Mucosa of rectum (tissue), 2 donors: ENCODE results near the gene AKAP13.
"Not testable (repeated sequence)": the region's sequence is repeated elsewhere in the genome, so short reads cannot be mapped to it uniquely, and the experiment has no call there.

Source experiments
- H3K27ac ChIP-seq, 2 donors: one replicate each; pipeline ENCODE4 v1.7.0; 2013; ENCODE audit warnings: inconsistent platforms in 2 of 2, low read depth in 2 of 2, low read length in 2 of 2
- H3K27me3 ChIP-seq, 2 donors: one replicate each; pipeline ENCODE4 v1.7.0; 2013; ENCODE audit warnings: low read length in 2 of 2; ENCODE audit not compliant: control insufficient read depth in 2 of 2, insufficient read depth in 2 of 2
- H3K36me3 ChIP-seq, 2 donors: one replicate each; pipeline ENCODE4 v1.7.0; 2013; ENCODE audit warnings: low read length in 2 of 2; ENCODE audit not compliant: control insufficient read depth in 2 of 2, insufficient read depth in 2 of 2
- H3K4me1 ChIP-seq, 2 donors: one replicate each; pipeline ENCODE4 v1.7.0; 2013; ENCODE audit warnings: low read length in 2 of 2, mild to moderate bottlenecking in 1 of 2; ENCODE audit not compliant: control insufficient read depth in 2 of 2, insufficient read depth in 2 of 2
- H3K4me3 ChIP-seq, 2 donors: one replicate each; pipeline ENCODE4 v1.7.0; 2013; ENCODE audit warnings: low read length in 2 of 2
- H3K9ac ChIP-seq, 2 donors: one replicate each; pipeline ENCODE4 v1.7.0; 2013; ENCODE audit warnings: low read length in 2 of 2, low read depth in 1 of 2, mild to moderate bottlenecking in 1 of 2
- H3K9me3 ChIP-seq, 2 donors: one replicate each; pipeline ENCODE4 v1.7.0; 2013; ENCODE audit warnings: low read length in 2 of 2; ENCODE audit not compliant: control insufficient read depth in 2 of 2
- donor health status: healthy.
- donor health status: Normal muscosa, but diverticular disease.

The AKAP13 gene

DNA sequence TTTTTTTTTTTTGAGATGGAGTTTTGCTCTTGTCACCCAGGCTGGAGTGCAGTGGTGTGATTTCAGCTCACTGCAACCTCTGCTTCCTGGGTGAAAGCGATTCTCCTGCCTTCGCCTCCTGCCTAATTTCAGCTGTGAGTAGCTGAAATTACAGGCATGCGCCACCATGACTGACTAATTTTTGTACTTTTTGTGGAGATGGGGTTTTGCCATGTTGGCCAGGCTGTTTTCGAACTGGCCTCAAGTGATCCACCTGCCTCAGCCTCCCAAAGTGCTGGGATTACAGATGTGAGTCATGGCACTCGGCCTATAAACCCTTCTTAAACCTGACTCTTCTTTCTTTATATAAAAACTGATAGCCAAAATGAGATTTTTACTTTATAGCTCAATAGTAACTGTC is 205.8 kb downstream of the AKAP13 start:
- H3K36me3 ChIP-seq, H3K9ac ChIP-seq, H3K4me3 ChIP-seq, H3K27me3 ChIP-seq, H3K9me3 ChIP-seq: not testable (repeated sequence)
- H3K4me1 ChIP-seq, result peaks cover 56 to 61% of the 10 kb centered on the region in 2 donors
- H3K27ac ChIP-seq, result peak overlapping the region; percentile 21 to 90

DNA sequence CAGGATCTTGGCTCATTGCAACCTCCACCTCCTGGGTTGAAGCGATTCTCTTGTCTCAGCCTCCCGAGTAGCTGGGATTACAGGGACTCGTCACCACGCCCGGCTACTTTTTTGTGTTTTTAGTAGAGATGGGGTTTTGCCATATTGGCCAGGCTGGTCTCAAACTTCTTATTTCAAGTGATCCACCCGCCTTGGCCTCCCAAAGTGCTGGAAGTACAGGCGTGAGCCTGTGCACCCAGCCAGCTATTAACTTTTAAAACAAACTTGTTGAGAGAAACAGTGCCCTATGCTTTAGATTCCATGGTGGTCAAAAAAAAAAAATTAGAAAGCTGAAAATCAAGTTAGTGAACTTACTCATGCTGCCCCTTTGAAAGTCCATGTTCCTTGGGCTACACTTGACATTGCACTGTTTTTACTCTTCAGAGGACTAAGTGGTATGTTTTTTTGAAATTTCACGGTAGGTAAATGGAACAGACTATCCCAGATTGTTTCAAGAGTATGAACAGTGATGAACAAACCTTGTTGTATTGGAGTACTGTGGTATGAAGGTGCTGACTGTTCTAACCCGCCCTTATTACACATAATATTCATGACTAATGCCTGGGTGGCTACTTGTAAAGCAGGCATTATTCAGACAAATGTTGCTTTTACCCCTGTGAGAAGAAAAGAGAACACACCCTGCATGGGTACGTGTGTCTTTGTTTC is 207.5 kb downstream of the AKAP13 start:
- Histone ChIP-seq H3K27ac (peak overlapping the region; percentile 69 to 90), H3K9ac (peak overlapping the region in 1 of 2 donors; percentile 30), H3K4me3 (no peak overlapping the region), H3K9me3 (no peaks in the 10 kb centered on the region), H3K36me3 (peaks cover 10 to 13% of the 10 kb centered on the region in 2 donors), H3K27me3 (no peaks in the 10 kb centered on the region), H3K4me1 (peaks cover 39 to 45% of the 10 kb centered on the region in 2 donors)

DNA sequence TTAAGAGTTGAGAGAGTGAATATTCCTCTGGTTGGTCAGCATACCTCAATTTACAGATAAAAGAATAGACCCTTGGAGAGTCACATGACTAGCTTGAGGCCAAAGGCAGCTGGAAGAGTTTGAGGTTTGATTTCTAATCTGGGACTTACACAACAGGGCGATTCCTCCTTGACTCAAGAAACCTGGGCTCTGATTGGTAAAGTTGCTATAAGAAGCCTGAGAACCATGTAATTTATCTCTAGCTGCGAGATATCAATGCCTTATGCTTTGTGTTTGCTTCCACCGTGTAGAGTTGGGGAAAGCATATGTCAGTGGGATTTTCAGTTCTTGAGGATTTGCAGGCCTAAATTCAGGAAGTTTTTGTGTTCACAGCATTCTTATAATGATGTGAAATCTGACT is 208.3 kb downstream of the AKAP13 start:
- Histone ChIP-seq H3K27me3 (no peaks in the 10 kb centered on the region), H3K27ac (peak overlapping the region; percentile 69 to 90), H3K4me3 (no peak overlapping the region), H3K4me1 (peaks cover 32 to 37% of the 10 kb centered on the region in 2 donors), H3K9ac (peak overlapping the region; percentile 2 to 57), H3K9me3 (no peaks in the 10 kb centered on the region), H3K36me3 (peaks cover 10 to 13% of the 10 kb centered on the region in 2 donors)

DNA sequence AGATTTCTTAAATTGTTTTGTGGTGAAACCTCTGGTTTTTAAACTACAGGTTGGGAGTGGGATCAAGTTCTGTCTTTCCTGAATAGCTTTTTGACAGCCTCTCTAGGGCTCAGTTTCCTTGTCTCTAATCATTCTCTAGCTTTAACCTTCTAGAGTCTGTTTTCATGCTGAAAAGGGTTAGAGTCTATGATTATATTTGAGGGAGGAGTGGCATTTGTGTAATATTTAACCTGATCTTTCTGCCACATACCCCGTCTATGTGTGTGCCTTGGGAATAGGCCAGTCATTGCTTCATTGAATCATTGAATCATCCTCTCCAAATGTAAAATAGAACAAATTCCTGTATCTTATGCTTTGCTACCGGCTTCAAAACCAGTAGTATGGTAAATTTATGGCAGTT is 209.4 kb downstream of the AKAP13 start:
- Histone ChIP-seq H3K27me3 (no peaks in the 10 kb centered on the region), H3K36me3 (peaks cover 10 to 13% of the 10 kb centered on the region in 2 donors), H3K27ac (peak overlapping the region; percentile 69 to 90), H3K9ac (peak overlapping the region in 1 of 2 donors; percentile 57), H3K9me3 (no peaks in the 10 kb centered on the region), H3K4me3 (peak overlapping the region; percentile 4 to 14), H3K4me1 (peaks cover 26 to 31% of the 10 kb centered on the region in 2 donors)

DNA sequence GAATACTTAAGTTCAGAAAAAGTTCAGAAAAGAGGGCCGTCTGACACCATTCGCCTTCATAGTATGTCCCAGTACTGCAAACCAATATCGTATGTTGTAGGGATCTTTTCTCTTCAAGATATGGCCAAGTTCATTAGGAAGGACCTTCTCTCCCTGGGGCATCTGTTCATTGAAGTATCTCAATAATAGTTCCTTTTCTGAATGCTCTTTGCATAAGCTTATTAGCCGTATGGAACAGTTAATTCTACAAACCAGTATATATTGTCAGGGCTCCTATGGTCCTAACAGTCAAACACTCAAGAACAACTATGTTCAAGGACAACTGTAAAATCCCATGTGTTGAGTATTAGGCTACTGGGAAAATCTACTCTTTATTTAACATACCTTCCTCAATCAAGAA is 211.2 kb downstream of the AKAP13 start:
- peaks cover 20 to 27% of the 10 kb centered on the region in 2 donors for H3K4me1 ChIP-seq
- no peak overlapping the region for H3K27ac ChIP-seq
- no peak overlapping the region for H3K4me3 ChIP-seq
- H3K9me3 ChIP-seq, result no peaks in the 10 kb centered on the region
- no peak overlapping the region for H3K9ac ChIP-seq
- H3K36me3 ChIP-seq, result peaks cover 6 to 12% of the 10 kb centered on the region in 2 donors
- no peaks in the 10 kb centered on the region for H3K27me3 ChIP-seq

DNA sequence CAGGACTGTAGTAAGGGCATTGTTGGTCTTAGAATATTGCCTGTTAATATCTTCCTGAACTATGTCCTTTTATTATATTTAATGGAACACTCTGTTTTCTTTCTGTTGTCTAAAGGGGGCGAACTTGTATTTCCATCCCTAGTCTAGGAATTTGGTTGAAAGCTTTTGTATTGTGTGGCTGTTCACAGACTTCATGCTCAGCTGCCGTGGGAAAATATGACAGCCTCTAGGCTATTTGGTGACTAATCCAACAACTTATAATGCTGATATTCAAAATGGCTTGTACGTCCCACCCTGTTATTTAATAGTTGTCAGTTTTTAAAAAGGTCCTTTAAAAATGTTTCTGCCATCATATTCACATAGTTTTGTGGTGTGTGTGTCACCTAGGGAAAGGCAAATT is 211.7 kb downstream of the AKAP13 start:
- Histone ChIP-seq H3K36me3 (peaks cover 6 to 12% of the 10 kb centered on the region in 2 donors), H3K4me1 (peaks cover 20 to 24% of the 10 kb centered on the region in 2 donors)

DNA sequence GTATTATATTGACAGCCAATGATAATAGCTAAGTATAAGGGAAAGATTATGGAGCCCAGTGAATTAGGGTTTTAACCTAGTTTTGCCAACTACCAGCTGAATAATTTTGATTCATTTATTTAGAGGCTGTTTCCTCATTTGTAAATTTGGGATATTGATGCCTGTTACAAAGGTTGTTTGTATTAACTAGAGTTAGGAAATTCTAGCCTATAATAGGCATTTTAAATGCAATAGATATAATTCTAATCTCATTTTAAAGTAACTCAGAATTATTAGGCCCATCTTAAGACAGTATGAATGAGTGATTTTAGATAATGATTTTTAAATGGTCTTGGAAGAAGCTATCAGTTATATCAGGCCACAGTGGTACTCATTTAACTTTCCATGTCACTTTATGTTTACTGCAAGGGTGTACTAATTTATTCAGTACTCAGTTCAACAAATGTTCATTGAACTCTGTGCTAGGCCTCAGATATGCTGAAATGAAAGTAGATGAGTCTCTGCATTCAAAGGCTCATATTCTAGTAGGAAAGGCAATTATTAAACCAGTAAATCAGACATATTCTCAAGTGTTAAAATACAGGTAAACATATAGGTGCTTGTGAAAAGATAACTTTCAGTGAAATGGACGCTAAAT is 213.5 kb downstream of the AKAP13 start:
- peaks cover 9% of the 10 kb centered on the region in 2 donors for H3K4me1 ChIP-seq
- H3K4me3 ChIP-seq, result no peak overlapping the region
- H3K36me3 ChIP-seq, result peaks cover 14 to 19% of the 10 kb centered on the region in 2 donors
- no peak overlapping the region for H3K27ac ChIP-seq
- no peak overlapping the region for H3K9ac ChIP-seq
- no peaks in the 10 kb centered on the region for H3K27me3 ChIP-seq
- no peaks in the 10 kb centered on the region for H3K9me3 ChIP-seq

More for the DNA sequence above, 211.7 kb downstream of the AKAP13 start:
- Histone ChIP-seq H3K9me3 (no peaks in the 10 kb centered on the region), H3K27me3 (no peaks in the 10 kb centered on the region), H3K27ac (no peak overlapping the region), H3K9ac (no peak overlapping the region), H3K4me3 (no peak overlapping the region)

DNA sequence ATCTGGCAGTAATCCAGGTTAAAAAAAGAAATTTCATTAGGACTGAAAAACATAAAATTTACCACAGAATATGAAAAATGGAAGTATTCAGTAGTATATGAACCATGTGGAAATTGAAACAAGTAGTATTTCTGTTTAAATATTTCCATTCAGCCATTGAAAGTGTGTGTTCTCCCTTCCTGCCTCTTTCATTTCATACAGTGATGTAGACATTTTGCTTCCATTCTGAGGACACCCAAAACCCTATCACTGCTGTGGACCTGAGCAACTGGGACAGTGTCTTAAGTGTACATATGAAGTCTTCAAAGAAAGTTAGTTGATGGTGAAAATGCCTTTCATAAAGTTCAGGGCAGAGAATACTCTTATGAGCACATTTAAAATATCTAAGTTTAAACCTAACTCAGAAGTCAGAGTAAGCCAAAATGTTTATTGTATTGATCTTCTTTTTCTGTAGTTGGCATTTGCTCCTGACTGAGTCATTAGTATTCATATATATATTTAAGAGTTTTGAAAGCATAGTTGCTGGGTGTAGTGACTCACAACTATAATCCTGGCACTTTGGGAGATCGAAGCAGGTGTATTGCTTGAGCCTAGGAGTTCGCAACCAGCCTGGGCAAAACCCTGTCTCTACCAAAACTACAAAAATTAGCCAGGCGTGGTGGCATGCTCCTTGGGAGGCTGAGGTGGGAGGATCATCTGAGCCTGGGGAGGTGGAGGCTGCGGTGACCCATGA is 215.6 kb downstream of the AKAP13 start:
- Histone ChIP-seq H3K9ac (no peak overlapping the region), H3K36me3 (peaks cover 18 to 20% of the 10 kb centered on the region in 2 donors), H3K27ac (no peak overlapping the region)

DNA sequence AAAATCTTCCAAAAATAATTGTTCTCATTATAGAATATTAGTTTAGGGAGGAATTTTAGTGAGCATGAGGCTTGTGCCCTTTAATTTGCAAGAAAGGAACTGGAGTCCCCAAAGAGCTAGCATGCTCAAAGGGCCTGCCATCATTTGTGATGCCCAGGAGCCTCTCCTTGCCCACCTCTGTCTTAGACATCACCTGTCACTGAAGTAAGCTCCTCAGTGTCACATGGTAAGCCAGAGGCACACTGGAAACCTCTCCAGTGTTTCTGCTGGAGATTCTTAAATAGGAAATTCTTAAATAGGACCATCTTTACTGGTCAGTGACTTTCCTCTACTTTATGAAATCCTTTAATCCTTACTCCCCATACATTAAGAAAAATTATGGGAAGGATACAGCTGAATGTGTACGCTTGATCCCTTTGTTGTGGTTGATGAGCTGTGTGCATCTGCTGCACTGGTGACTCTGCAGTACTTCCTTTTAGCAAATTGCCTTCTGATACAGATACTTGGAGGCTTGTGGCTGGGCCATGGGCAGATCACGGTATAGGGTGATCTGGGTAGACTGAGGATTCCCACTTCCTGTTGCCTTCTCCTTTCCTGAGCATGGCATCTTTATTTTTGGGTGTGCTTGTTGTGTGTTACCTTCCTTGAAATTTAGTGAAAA is 216.9 kb downstream of the AKAP13 start:
- H3K9ac ChIP-seq, result no peak overlapping the region
- no peaks in the 10 kb centered on the region for H3K27me3 ChIP-seq
- no peaks in the 10 kb centered on the region for H3K4me1 ChIP-seq
- H3K36me3 ChIP-seq, result peaks cover 14 to 20% of the 10 kb centered on the region in 2 donors
- no peaks in the 10 kb centered on the region for H3K9me3 ChIP-seq
- H3K4me3 ChIP-seq, result no peak overlapping the region
- no peak overlapping the region for H3K27ac ChIP-seq

More for the DNA sequence above, 215.6 kb downstream of the AKAP13 start:
- no peak overlapping the region for H3K4me3 ChIP-seq
- no peaks in the 10 kb centered on the region for H3K27me3 ChIP-seq
- no peaks in the 10 kb centered on the region for H3K4me1 ChIP-seq
- H3K9me3 ChIP-seq, result no peaks in the 10 kb centered on the region
